A673 (cell line): ENCODE data around the gene BAIAP2. TPM values are rescaled to one million over a fixed set of nuclear protein-coding genes. Genes with fewer than 3 reads are reported as not detected.
"Not testable (repeated sequence)": the region's sequence is repeated elsewhere in the genome, so short reads cannot be mapped to it uniquely, and the experiment has no call there.

Source experiments
- BruUV-seq: library from RNA; stranded (reverse); fragments of 400-500 nt; replicated peaks from 2 replicates; lab custom pipeline; 2021; lab: Mats Ljungman, UMichigan
- CTCF ChIA-PET: fragments of 300-600 bp; sonication (Branson Sonifier 250); formaldehyde crosslinking; loops from one replicate; lab custom pipeline; 2022; ENCODE audit warnings: antibody characterized with exemption; lab: Charles Lee
- POLR2A ChIA-PET: fragments of 300-600 bp; sonication (Branson Sonifier 250); formaldehyde crosslinking; loops from one replicate; lab custom pipeline; 2022; ENCODE audit warnings: antibody characterized with exemption; ENCODE audit not compliant: low non-redundant PET; lab: Charles Lee
- DNase-seq: peaks from one replicate; pipeline ENCODE4 v3.0.0-alpha.2; 2015; ENCODE audit warnings: low spot score
- H3K27ac ChIP-seq: fragments of 200-600 bp; sonication (generic); 2 replicates; pipeline ENCODE4 v1.5.1; 2016; ENCODE audit warnings: mixed run types, low read depth, mild to moderate bottlenecking, mixed read lengths, antibody characterized with exemption, low read length; ENCODE audit not compliant: poor library complexity, severe bottlenecking
- H3K27me3 ChIP-seq: fragments of 200-600 bp; sonication (generic); replicated peaks from 2 replicates; pipeline ENCODE4 v1.6.1; 2017; ENCODE audit warnings: mixed run types, low read depth, mild to moderate bottlenecking, mixed read lengths, antibody characterized with exemption, low read length; ENCODE audit not compliant: insufficient read depth, poor library complexity
- H3K36me3 ChIP-seq: fragments of 200-600 bp; sonication (generic); 2 replicates; pipeline ENCODE4 v1.6.1; 2016; ENCODE audit warnings: mixed run types, mild to moderate bottlenecking, mixed read lengths, antibody characterized with exemption, low read length; ENCODE audit not compliant: insufficient read depth, poor library complexity, severe bottlenecking
- H3K4me1 ChIP-seq: fragments of 200-600 bp; sonication (generic); 2 replicates; pipeline ENCODE4 v1.6.1; 2017; ENCODE audit warnings: mixed run types, mild to moderate bottlenecking, mixed read lengths, antibody characterized with exemption, low read length; ENCODE audit not compliant: insufficient read depth, poor library complexity, severe bottlenecking
- H3K4me3 ChIP-seq: fragments of 200-600 bp; sonication (generic); 2 replicates; pipeline ENCODE4 v1.5.1; 2016; ENCODE audit warnings: low read depth, mixed run types, mild to moderate bottlenecking, mixed read lengths, low read length; ENCODE audit not compliant: poor library complexity, severe bottlenecking
- H3K9me3 ChIP-seq: fragments of 200-600 bp; sonication (generic); 2 replicates; pipeline ENCODE4 v1.6.1; 2016; ENCODE audit warnings: mixed run types, low read depth, mild to moderate bottlenecking, mixed read lengths, antibody characterized with exemption, low read length; ENCODE audit not compliant: poor library complexity, severe bottlenecking
- EZH2 ChIP-seq: fragments of 200-600 bp; sonication (generic); IDR thresholded peaks from 2 replicates; pipeline ENCODE4 v1.6.1; 2017; ENCODE audit warnings: borderline replicate concordance, low read depth, mild to moderate bottlenecking, mixed read lengths, antibody characterized with exemption, low read length; ENCODE audit not compliant: poor library complexity, severe bottlenecking
- intact Hi-C: fragments of 100-400 bp; cut with micrococcal nuclease; formaldehyde crosslinking; loops from one replicate; pipeline ENCODE4 v1.10.0; 2022; ENCODE audit not compliant: unreplicated experiment
- total RNA-seq: library from RNA; stranded (reverse); gene quantifications from 2 replicates; pipeline ENCODE4 v1.2.3, GENCODE V29; 2021
- TF ChIP-seq, protein P1 (sequence below): fragments of 300-800, 200-600 bp; sonication (generic); conservative IDR thresholded peaks from 2 replicates; pipeline ENCODE4 v1.5.1; 2017; ENCODE audit warnings: low read depth, mild to moderate bottlenecking, antibody characterized with exemption, low read length, moderate library complexity, mixed read lengths

The BAIAP2 gene
- total RNA-seq, 1 experiment from 2014 or later = 51.6 TPM

DNA sequence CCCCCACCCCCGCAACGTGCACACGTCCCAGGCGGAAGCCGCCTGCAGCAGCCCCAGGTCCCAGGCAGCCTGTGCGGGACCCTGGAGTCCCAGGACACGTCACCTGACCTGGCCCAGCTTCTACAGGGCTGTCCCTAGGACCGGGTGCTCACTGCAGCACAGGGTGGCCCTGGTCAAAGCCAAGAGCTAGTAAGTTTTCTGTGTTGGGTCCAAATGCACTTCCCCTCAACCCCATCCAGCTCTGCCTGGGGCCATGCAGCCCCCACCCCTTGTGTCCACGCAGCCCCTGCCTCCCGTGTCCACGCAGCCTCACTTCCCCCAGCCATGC lies 108.2 kb downstream of the BAIAP2 start:
- H3K27me3 ChIP-seq = no peaks in the 10 kb centered on the region
- H3K4me3 ChIP-seq = no peak overlapping the region
- ChIA-PET POLR2A (interaction anchor here (0.5 kb wide), 1 partner anchor 84 kb away, joined by 15 read pairs; no protein-coding TSS in a partner anchor), CTCF (interaction anchor here (0.6 to 1.3 kb wide), 5 partner anchors 58 to 455 kb away, joined by 4 to 7 read pairs (median 5); no protein-coding TSS in a partner anchor)
- DNase-seq = no peak
- TF ChIP-seq, protein P1, sequence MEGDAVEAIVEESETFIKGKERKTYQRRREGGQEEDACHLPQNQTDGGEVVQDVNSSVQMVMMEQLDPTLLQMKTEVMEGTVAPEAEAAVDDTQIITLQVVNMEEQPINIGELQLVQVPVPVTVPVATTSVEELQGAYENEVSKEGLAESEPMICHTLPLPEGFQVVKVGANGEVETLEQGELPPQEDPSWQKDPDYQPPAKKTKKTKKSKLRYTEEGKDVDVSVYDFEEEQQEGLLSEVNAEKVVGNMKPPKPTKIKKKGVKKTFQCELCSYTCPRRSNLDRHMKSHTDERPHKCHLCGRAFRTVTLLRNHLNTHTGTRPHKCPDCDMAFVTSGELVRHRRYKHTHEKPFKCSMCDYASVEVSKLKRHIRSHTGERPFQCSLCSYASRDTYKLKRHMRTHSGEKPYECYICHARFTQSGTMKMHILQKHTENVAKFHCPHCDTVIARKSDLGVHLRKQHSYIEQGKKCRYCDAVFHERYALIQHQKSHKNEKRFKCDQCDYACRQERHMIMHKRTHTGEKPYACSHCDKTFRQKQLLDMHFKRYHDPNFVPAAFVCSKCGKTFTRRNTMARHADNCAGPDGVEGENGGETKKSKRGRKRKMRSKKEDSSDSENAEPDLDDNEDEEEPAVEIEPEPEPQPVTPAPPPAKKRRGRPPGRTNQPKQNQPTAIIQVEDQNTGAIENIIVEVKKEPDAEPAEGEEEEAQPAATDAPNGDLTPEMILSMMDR = no peak
- TF ChIP-seq EZH2 = no peak
- intact Hi-C loops = no loop called here
- BruUV-seq = no TSS peak
- no peaks in the 10 kb centered on the region for H3K36me3 ChIP-seq
- no peak overlapping the region for H3K27ac ChIP-seq
- H3K4me1 ChIP-seq = peaks cover 11% of the 10 kb centered on the region
- H3K9me3 ChIP-seq = no peaks in the 10 kb centered on the region

DNA sequence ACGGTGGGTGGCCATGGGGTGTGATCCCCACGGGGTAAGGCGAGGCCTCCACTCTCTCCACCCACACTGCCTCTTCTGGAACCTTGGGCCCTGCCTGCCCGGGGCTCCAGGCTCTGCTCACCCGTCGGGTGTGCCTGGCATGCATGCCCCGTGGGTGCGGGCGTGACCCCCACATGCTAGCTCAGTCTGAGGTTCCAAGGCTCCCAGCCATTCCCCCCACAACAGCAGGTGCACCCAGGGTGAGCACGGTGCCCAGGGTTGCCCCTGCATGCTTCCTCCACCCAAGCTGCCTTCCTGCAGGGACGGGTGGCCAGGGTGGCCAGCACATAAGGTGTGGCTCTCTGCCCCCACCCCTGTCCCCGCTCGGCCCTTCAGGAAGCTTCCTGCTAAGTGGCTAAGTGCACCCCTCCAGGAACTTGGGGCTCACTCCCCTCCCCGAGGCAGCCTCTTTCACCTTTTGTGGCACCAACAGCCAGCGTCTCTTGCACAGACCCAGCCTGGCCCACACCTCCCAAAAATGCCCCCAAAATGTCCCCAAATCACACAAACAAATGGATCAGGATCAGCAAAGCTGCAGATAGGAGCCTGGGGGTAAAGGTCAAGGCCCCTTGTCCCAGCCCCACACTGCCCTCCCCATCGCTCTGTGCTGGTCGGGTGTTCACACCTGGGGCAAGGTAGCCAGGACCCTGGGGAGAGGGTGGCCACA lies 108.9 kb downstream of the BAIAP2 start:
- intact Hi-C loops = no loop called here
- Histone ChIP-seq H3K9me3 (no peaks in the 10 kb centered on the region), H3K4me1 (peaks cover 11% of the 10 kb centered on the region), H3K4me3 (no peak overlapping the region), H3K27ac (no peak overlapping the region), H3K36me3 (no peaks in the 10 kb centered on the region), H3K27me3 (no peaks in the 10 kb centered on the region)
- CTCF ChIA-PET = interaction anchor here (1.1 kb wide), 1 partner anchor 341 kb away, joined by 4 read pairs; no protein-coding TSS in a partner anchor
- no peak for DNase-seq
- no peak for TF ChIP-seq EZH2
- TF ChIP-seq, protein P1 = no peak
- POLR2A ChIA-PET = no interaction called here
- no TSS peak for BruUV-seq

DNA sequence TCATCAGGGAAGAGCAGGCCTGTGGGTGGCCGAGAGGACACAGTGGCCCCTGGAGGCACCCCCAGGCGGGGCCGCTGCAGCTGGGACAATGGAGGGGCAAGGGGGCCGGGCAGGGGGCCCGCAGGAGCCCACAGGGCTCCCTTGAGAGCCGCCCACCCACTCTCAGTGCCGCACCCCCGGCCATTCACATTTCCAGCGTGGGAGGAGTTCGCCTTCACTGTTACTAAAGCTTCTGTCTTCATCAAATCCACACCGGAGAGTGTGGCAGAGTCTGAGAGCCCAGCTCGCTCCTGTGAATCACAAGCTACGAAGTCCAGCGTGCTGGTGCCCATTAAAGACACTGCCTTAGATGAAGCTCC lies 109.5 kb downstream of the BAIAP2 start:
- intact Hi-C loops = no loop called here
- Histone ChIP-seq H3K4me1 (peaks cover 11% of the 10 kb centered on the region), H3K27ac (no peak overlapping the region), H3K9me3 (no peaks in the 10 kb centered on the region), H3K27me3 (no peaks in the 10 kb centered on the region), H3K4me3 (no peak overlapping the region), H3K36me3 (no peaks in the 10 kb centered on the region)
- DNase-seq = no peak
- BruUV-seq = no TSS peak
- POLR2A ChIA-PET = no interaction called here
- TF ChIP-seq, protein P1 = no peak
- no peak for TF ChIP-seq EZH2
- CTCF ChIA-PET = interaction anchor here (1.0 kb wide), 1 partner anchor 57 kb away, joined by 3 read pairs; no protein-coding TSS in a partner anchor

DNA sequence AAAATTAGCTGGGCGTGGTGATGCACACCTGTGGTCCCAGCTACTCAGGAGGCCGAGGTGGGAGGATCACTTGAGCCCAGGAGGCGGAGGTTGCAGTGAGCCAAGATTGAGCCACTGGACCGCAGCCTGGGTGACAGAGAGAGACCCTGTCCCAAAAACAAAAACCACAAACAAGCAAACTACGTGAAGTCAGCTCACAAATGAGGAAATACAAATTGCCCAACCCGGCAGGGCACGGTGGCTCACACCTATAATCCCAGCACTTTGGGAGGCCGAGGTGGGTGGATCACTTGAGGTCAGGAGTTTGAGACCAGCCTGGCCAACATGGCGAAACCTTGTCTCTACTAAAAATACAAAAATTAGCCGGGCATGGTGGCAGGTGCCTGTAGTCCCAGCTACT lies 111.3 kb downstream of the BAIAP2 start:
- H3K36me3 ChIP-seq, H3K27me3 ChIP-seq, POLR2A ChIA-PET, H3K27ac ChIP-seq, DNase-seq, H3K9me3 ChIP-seq, BruUV-seq, H3K4me3 ChIP-seq, intact Hi-C loops: not testable (repeated sequence)
- H3K4me1 ChIP-seq = peaks cover 11% of the 10 kb centered on the region
- CTCF ChIA-PET = interaction anchor here (0.6 kb wide), 1 partner anchor 54 kb away, joined by 7 read pairs; no protein-coding TSS in a partner anchor
